H9 (cell line): ENCODE results near the gene TMEFF2. TPM values are rescaled to one million over a fixed set of nuclear protein-coding genes. Genes with fewer than 3 reads are reported as not detected.

Source experiments
- DNase-seq: peaks from one replicate; pipeline ENCODE4 v3.0.0-alpha.2; 2017
- H2AFZ ChIP-seq: one replicate; pipeline ENCODE4 v1.6.1; 2013; ENCODE audit warnings: mild to moderate bottlenecking, low read length, control low read depth, moderate library complexity
- H2AK5ac ChIP-seq: 2 replicates; pipeline ENCODE4 v1.6.1; 2013; ENCODE audit warnings: low read length, control low read depth, mixed read lengths; ENCODE audit not compliant: insufficient read length
- H2BK120ac ChIP-seq: one replicate; pipeline ENCODE4 v1.6.1; 2013; ENCODE audit warnings: low read depth, mild to moderate bottlenecking, low read length, control low read depth, inconsistent platforms; ENCODE audit not compliant: poor library complexity, severe bottlenecking
- H2BK12ac ChIP-seq: 2 replicates; pipeline ENCODE4 v1.6.1; 2013; ENCODE audit warnings: low read length, control low read depth, mixed read lengths, low read depth; ENCODE audit not compliant: insufficient read length
- H2BK15ac ChIP-seq: 2 replicates; pipeline ENCODE4 v1.6.1; 2013; ENCODE audit warnings: low read depth, low read length, control low read depth
- H2BK20ac ChIP-seq: one replicate; pipeline ENCODE4 v1.6.1; 2013; ENCODE audit warnings: low read depth, mild to moderate bottlenecking, low read length, control low read depth, inconsistent platforms; ENCODE audit not compliant: poor library complexity, severe bottlenecking
- H2BK5ac ChIP-seq: 2 replicates; pipeline ENCODE4 v1.6.1; 2013; ENCODE audit warnings: low read length, control low read depth, mixed read lengths; ENCODE audit not compliant: insufficient read length
- H3K14ac ChIP-seq: 2 replicates; pipeline ENCODE4 v1.6.1; 2013; ENCODE audit warnings: low read length, control low read depth; ENCODE audit not compliant: insufficient read depth
- H3K18ac ChIP-seq: 2 replicates; pipeline ENCODE4 v1.6.1; 2013; ENCODE audit warnings: low read depth, mild to moderate bottlenecking, mixed read lengths, low read length, control low read depth; ENCODE audit not compliant: insufficient read length
- H3K23ac ChIP-seq: 2 replicates; pipeline ENCODE4 v1.6.1; 2013; ENCODE audit warnings: low read length, control low read depth, mixed read lengths, low read depth; ENCODE audit not compliant: insufficient read length
- H3K23me2 ChIP-seq: 2 replicates; pipeline ENCODE4 v1.6.1; 2013; ENCODE audit warnings: low read depth, mild to moderate bottlenecking, mixed read lengths, low read length, control low read depth; ENCODE audit not compliant: insufficient read length, poor library complexity, severe bottlenecking
- H3K27ac ChIP-seq: 2 replicates; pipeline ENCODE4 v1.5.1; 2013; ENCODE audit warnings: low read length, control low read depth, mixed read lengths, low read depth; ENCODE audit not compliant: insufficient read length
- H3K27me3 ChIP-seq: 2 replicates; pipeline ENCODE4 v1.6.1; 2013; ENCODE audit warnings: low read length, control low read depth, inconsistent platforms; ENCODE audit not compliant: insufficient read depth
- H3K4ac ChIP-seq: 2 replicates; pipeline ENCODE4 v1.6.1; 2013; ENCODE audit warnings: low read depth, mild to moderate bottlenecking, control low read depth, inconsistent platforms, low read length, moderate library complexity
- H3K4me1 ChIP-seq: 2 replicates; pipeline ENCODE4 v1.6.1; 2013; ENCODE audit warnings: low read length, control low read depth, inconsistent platforms; ENCODE audit not compliant: insufficient read depth
- H3K4me2 ChIP-seq: 2 replicates; pipeline ENCODE4 v1.6.1; 2013; ENCODE audit warnings: low read length, control low read depth, mixed read lengths; ENCODE audit not compliant: insufficient read length, insufficient read depth
- H3K56ac ChIP-seq: 2 replicates; pipeline ENCODE4 v1.6.1; 2013; ENCODE audit warnings: low read depth, mild to moderate bottlenecking, mixed read lengths, low read length, control low read depth; ENCODE audit not compliant: insufficient read length
- H3K79me1 ChIP-seq: 2 replicates; pipeline ENCODE4 v1.6.1; 2013; ENCODE audit warnings: low read depth, mild to moderate bottlenecking, moderate library complexity, low read length, control low read depth, inconsistent platforms; ENCODE audit not compliant: insufficient read depth, poor library complexity, severe bottlenecking
- H3K79me2 ChIP-seq: 2 replicates; pipeline ENCODE4 v1.6.1; 2013; ENCODE audit warnings: low read length, control low read depth, inconsistent platforms; ENCODE audit not compliant: insufficient read depth
- H3K9ac ChIP-seq: 2 replicates; pipeline ENCODE4 v1.6.1; 2013; ENCODE audit warnings: low read length, control low read depth, mixed read lengths; ENCODE audit not compliant: insufficient read length; ENCODE audit errors: extremely low read depth
- H3K9me3 ChIP-seq: one replicate; pipeline ENCODE4 v1.6.1; 2013; ENCODE audit warnings: low read depth, low read length, inconsistent platforms; ENCODE audit not compliant: control insufficient read depth
- H3T11ph ChIP-seq: one replicate; pipeline ENCODE4 v1.6.1; 2013; ENCODE audit warnings: mild to moderate bottlenecking, low read length, control low read depth, inconsistent platforms
- H4K20me1 ChIP-seq: one replicate; pipeline ENCODE4 v1.6.1; 2013; ENCODE audit not compliant: control insufficient read depth, insufficient read length, insufficient read depth
- H4K5ac ChIP-seq: 2 replicates; pipeline ENCODE4 v1.6.1; 2013; ENCODE audit warnings: low read depth, mild to moderate bottlenecking, mixed read lengths, low read length, control low read depth; ENCODE audit not compliant: insufficient read length
- H4K8ac ChIP-seq: replicated peaks from 2 replicates; pipeline ENCODE4 v1.6.1; 2013; ENCODE audit warnings: low read length, control low read depth, mixed read lengths, low read depth; ENCODE audit not compliant: insufficient read length
- H4K91ac ChIP-seq: 2 replicates; pipeline ENCODE4 v1.6.1; 2013; ENCODE audit warnings: low read depth, mild to moderate bottlenecking, moderate library complexity, mixed read lengths, low read length, control low read depth; ENCODE audit not compliant: insufficient read length
- H3K27ac Mint-ChIP-seq, 3 experiments: 2 replicates in 2 of 3; 3 replicates in 1 of 3; pipeline ENCODE4 v1.8.0; 2020 to 2021; ENCODE audit warnings: mixed read lengths in 3 of 3, mild to moderate bottlenecking in 1 of 3, moderate library complexity in 1 of 3
- H3K27me3 Mint-ChIP-seq: 2 replicates; pipeline ENCODE4 v1.8.0; 2021; ENCODE audit warnings: low read depth, mild to moderate bottlenecking, moderate library complexity, mixed read lengths
- H3K36me3 Mint-ChIP-seq, 3 experiments: 2 replicates in 2 of 3; 3 replicates in 1 of 3; pipeline ENCODE4 v1.8.0; 2020 to 2021; ENCODE audit warnings: low read depth in 3 of 3, mixed read lengths in 3 of 3; ENCODE audit not compliant: insufficient read depth in 1 of 3
- H3K4me1 Mint-ChIP-seq, 2 experiments: 2 replicates each; pipeline ENCODE4 v1.8.0; 2020; ENCODE audit warnings: mixed read lengths in 2 of 2
- H3K4me3 Mint-ChIP-seq, 2 experiments: 2 replicates in 1 of 2; 3 replicates in 1 of 2; pipeline ENCODE4 v1.8.0; 2020 to 2021; ENCODE audit warnings: mild to moderate bottlenecking in 2 of 2, mixed read lengths in 2 of 2, moderate library complexity in 1 of 2
- H3K9me3 Mint-ChIP-seq, 2 experiments: 2 replicates in 1 of 2; 3 replicates in 1 of 2; pipeline ENCODE4 v1.8.0; 2020; ENCODE audit warnings: mild to moderate bottlenecking in 2 of 2, mixed read lengths in 2 of 2, moderate library complexity in 1 of 2
- CTCF ChIP-seq: fragments of 200-600 bp; sonication (generic); conservative IDR thresholded peaks from 3 replicates; pipeline ENCODE4 v1.8.0; 2021; ENCODE audit warnings: antibody characterized with exemption, mild to moderate bottlenecking
- WGBS: extraction: QIAGEN DNeasy Blood & Tissue Kit; methylation state at CpG from one replicate; pipeline ENCODE4 v1.1.7; 2013; ENCODE audit warnings: missing lambda C conversion rate, low lambda C conversion rate, mixed read lengths; ENCODE audit not compliant: insufficient read length; ENCODE audit errors: extremely low coverage; 5-methylcytosine and 5-hydroxymethylcytosine counted together
- total RNA-seq: library from RNA; stranded (reverse); gene quantifications from 2 replicates; pipeline ENCODE4 v1.2.1, GENCODE V29; 2021

TMEFF2 gene
- total RNA-seq, 1 experiment from 2014 or later: 0.39 TPM

GRCh38 chr2:192183296-192183695 is 11.4 kb downstream of the TMEFF2 start:
- DNase-seq: no peak
- Histone ChIP-seq H2BK5ac (no peak overlapping the region), H3K27ac (no peak overlapping the region), H4K5ac (no peak overlapping the region), H3K4me1 (no peaks in the 10 kb centered on the region; the same call in 1 of the 2 replicates), H2BK15ac (no peak overlapping the region), H3K27me3 (no peaks in the 10 kb centered on the region), H3K23ac (no peak overlapping the region), H3K4ac (no peak overlapping the region), H3K14ac (no peak overlapping the region), H4K8ac (no peak overlapping the region), H3K9me3 (no peaks in the 10 kb centered on the region), H4K91ac (no peak overlapping the region), H2BK20ac (no peak overlapping the region), H3K4me2 (no peak overlapping the region), H4K20me1 (no peaks in the 10 kb centered on the region), H3K56ac (no peak overlapping the region), H3K79me2 (no peaks in the 10 kb centered on the region), H3T11ph (no peak overlapping the region), H3K18ac (no peak overlapping the region), H2BK120ac (no peak overlapping the region), H2BK12ac (no peak overlapping the region), H3K79me1 (no peaks in the 10 kb centered on the region), H3K23me2 (no peaks in the 10 kb centered on the region), H3K9ac (no peak overlapping the region), H2AFZ (no peak overlapping the region), H2AK5ac (no peak overlapping the region)
- Mint-ChIP-seq H3K4me1 (peaks cover 0 to 2% of the 10 kb centered on the region in 2 experiments; a peak in 1 of 4 replicates), H3K27me3 (no peaks in the 10 kb centered on the region), H3K9me3 (no peaks in the 10 kb centered on the region), H3K36me3 (no peaks in the 10 kb centered on the region), H3K27ac (no peak overlapping the region), H3K4me3 (no peak overlapping the region)
- no peak for TF ChIP-seq CTCF
- no CpG with 5 or more reads among the region's 1 CpG for WGBS
